K562 (cell line): Measurements from ENCODE around the gene PRM1. TPM values are rescaled to one million over a fixed set of nuclear protein-coding genes. Genes with fewer than 3 reads are reported as not detected.

Experiments used
- BACH1 ChIP-seq: fragments of 200-800 bp; sonication (Bioruptor generic); IDR thresholded peaks from 2 replicates; pipeline ENCODE4 v1.6.1; 2016; ENCODE audit warnings: missing genetic modification characterization, missing compliant biosample characterization
- ELF1 ChIP-seq: fragments of 200-800 bp; sonication (Bioruptor generic); IDR thresholded peaks from 2 replicates; pipeline ENCODE4 v1.6.1; 2016; ENCODE audit warnings: missing genetic modification characterization, missing compliant biosample characterization
- EP400 ChIP-seq: fragments of 450-650 bp; IDR thresholded peaks from 2 replicates; pipeline ENCODE4 v1.6.1; 2017; ENCODE audit warnings: antibody characterized with exemption, mild to moderate bottlenecking, moderate library complexity
- HDAC2 ChIP-seq: fragments of 450-650 bp; IDR thresholded peaks from 2 replicates; pipeline ENCODE4 v1.6.1; 2016; ENCODE audit warnings: mild to moderate bottlenecking
- KHSRP ChIP-seq: fragments of 450-650 bp; IDR thresholded peaks from 2 replicates; pipeline ENCODE4 v1.6.1; 2017
- KLF16 ChIP-seq: IDR thresholded peaks from 2 replicates; pipeline ENCODE4 v1.6.1; 2016; ENCODE audit warnings: antibody characterized with exemption
- L3MBTL2 ChIP-seq: fragments of 450-650 bp; IDR thresholded peaks from 2 replicates; pipeline ENCODE4 v1.6.1; 2016; ENCODE audit warnings: mild to moderate bottlenecking, moderate library complexity
- NR3C1 ChIP-seq: sonication (generic); formaldehyde crosslinking; IDR thresholded peaks from 2 replicates; pipeline ENCODE4 v1.8.1; 2022; ENCODE audit warnings: missing genetic modification reagents
- PTBP1 ChIP-seq: fragments of 200-400 bp; formaldehyde crosslinking; IDR thresholded peaks from 2 replicates; pipeline ENCODE4 v1.6.1; 2017; ENCODE audit warnings: low read depth, low read length
- RBM17 ChIP-seq: fragments of 200-400 bp; formaldehyde crosslinking; IDR thresholded peaks from 2 replicates; pipeline ENCODE4 v1.6.1; 2017; ENCODE audit warnings: low read depth, mild to moderate bottlenecking, low read length, borderline replicate concordance
- SAFB2 ChIP-seq: fragments of 200-400 bp; formaldehyde crosslinking; IDR thresholded peaks from 2 replicates; pipeline ENCODE4 v1.6.1; 2018; ENCODE audit warnings: borderline replicate concordance, low read length, low read depth, moderate library complexity; ENCODE audit not compliant: severe bottlenecking
- ZNF395 ChIP-seq: fragments of 200-800 bp; sonication (Bioruptor generic); IDR thresholded peaks from 2 replicates; pipeline ENCODE4 v1.6.1; 2017; ENCODE audit warnings: missing genetic modification characterization, missing compliant biosample characterization
- ZNF444 ChIP-seq: fragments of 250-450 bp; sonication (Bioruptor Pico); IDR thresholded peaks from 2 replicates; pipeline ENCODE4 v1.4.0; 2020; ENCODE audit warnings: mild to moderate bottlenecking, moderate library complexity
- polyA plus RNA-seq, 8 experiments: library from polyadenylated mRNA; depleted of rRNA in 4 of 8; stranded (reverse) in 5 of 8; unstranded in 3 of 8; fragments of >200 nt; fragmentation: Nextera tagmentation in 2 of 8; fragmentation: Illumina TruSeq in 1 of 8; extraction: Ambion mirVana in 2 of 8; extraction: Trizol in 1 of 8; gene quantifications; 2 replicates each; pipeline versions ENCODE4 v1.2.1 to v1.2.3, GENCODE V29; 2011 to 2014; ENCODE audit warnings: inconsistent platforms in 1 of 8, missing spikeins in 1 of 8
- total RNA-seq, 7 experiments: library from RNA; depleted of rRNA in 6 of 7; stranded (reverse); fragments of >200 nt in 6 of 7; fragmentation: Illumina TruSeq in 2 of 7; extraction: Trizol in 2 of 7; gene quantifications; 2 replicates each; pipeline versions ENCODE4 v1.2.1 to v1.2.3, GENCODE V29; 2011 to 2021; ENCODE audit warnings: low replicate concordance in 1 of 7
- TF ChIP-seq, protein P1 (sequence below): IDR thresholded peaks from 2 replicates; pipeline ENCODE4 v1.6.1; 2012; ENCODE audit warnings: low read depth, low read length, improper control_type of control experiment, borderline replicate concordance
- TF ChIP-seq, protein P2 (sequence below): sonication (generic); formaldehyde crosslinking; IDR thresholded peaks from 2 replicates; pipeline ENCODE4 v1.8.0; 2022; ENCODE audit warnings: mild to moderate bottlenecking, missing genetic modification reagents
- TF ChIP-seq, protein P3 (sequence below), 2 experiments: fragments of 150-350 bp in 1 of 2; IDR thresholded peaks; 2 replicates each; pipeline ENCODE4 v1.6.1; 2012 to 2016; ENCODE audit warnings: low read depth in 2 of 2, low read length in 2 of 2, mild to moderate bottlenecking in 1 of 2, moderate library complexity in 1 of 2

The PRM1 gene
- total and polyA plus RNA-seq, 9 of the 15 experiments (the other 6 are each of a cell fraction or from before 2014, with no cell fraction given): not detected

GRCh38 chr16:11232852-11233726 is 48.0 kb downstream of the PRM1 start (continued):
- no peak for TF ChIP-seq RBM17
- no peak for TF ChIP-seq SAFB2
- peak; percentile 57; the same call in 1 of the 2 replicates for TF ChIP-seq HDAC2
- TF ChIP-seq NR3C1 (CRISPR knock-in tag): no peak
- peak; percentile 84 for TF ChIP-seq EP400
- TF ChIP-seq KHSRP: no peak
- TF ChIP-seq L3MBTL2: peak; percentile 98
- peak; percentile 50 for TF ChIP-seq KLF16
- 0 out of 2 replicates have a peak, but pooled peaks have one; percentile 23 for TF ChIP-seq ZNF444 (CRISPR knock-in tag)
- TF ChIP-seq PTBP1: 0 out of 2 replicates have a peak, but pooled peaks have one; percentile 45
- TF ChIP-seq ZNF395 (CRISPR knock-in tag): peak; percentile 97
- TF ChIP-seq BACH1 (tag): peak; percentile 73; the same call in 1 of the 2 replicates
- TF ChIP-seq, protein P1, sequence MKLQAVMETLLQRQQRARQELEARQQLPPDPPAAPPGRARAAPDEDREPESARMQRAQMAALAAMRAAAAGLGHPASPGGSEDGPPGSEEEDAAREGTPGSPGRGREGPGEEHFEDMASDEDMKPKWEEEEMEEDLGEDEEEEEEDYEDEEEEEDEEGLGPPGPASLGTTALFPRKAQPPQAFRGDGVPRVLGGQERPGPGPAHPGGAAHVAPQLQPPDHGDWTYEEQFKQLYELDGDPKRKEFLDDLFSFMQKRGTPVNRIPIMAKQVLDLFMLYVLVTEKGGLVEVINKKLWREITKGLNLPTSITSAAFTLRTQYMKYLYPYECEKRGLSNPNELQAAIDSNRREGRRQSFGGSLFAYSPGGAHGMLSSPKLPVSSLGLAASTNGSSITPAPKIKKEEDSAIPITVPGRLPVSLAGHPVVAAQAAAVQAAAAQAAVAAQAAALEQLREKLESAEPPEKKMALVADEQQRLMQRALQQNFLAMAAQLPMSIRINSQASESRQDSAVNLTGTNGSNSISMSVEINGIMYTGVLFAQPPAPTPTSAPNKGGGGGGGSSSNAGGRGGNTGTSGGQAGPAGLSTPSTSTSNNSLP: no peak
- TF ChIP-seq, protein P2, sequence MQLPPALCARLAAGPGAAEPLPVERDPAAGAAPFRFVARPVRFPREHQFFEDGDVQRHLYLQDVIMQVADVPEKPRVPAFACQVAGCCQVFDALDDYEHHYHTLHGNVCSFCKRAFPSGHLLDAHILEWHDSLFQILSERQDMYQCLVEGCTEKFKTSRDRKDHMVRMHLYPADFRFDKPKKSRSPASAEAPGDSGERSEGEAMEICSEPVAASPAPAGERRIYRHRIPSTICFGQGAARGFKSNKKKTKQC (CRISPR knock-in tag): no peak
- TF ChIP-seq ELF1: peak; percentile 53
- TF ChIP-seq, protein P3, sequence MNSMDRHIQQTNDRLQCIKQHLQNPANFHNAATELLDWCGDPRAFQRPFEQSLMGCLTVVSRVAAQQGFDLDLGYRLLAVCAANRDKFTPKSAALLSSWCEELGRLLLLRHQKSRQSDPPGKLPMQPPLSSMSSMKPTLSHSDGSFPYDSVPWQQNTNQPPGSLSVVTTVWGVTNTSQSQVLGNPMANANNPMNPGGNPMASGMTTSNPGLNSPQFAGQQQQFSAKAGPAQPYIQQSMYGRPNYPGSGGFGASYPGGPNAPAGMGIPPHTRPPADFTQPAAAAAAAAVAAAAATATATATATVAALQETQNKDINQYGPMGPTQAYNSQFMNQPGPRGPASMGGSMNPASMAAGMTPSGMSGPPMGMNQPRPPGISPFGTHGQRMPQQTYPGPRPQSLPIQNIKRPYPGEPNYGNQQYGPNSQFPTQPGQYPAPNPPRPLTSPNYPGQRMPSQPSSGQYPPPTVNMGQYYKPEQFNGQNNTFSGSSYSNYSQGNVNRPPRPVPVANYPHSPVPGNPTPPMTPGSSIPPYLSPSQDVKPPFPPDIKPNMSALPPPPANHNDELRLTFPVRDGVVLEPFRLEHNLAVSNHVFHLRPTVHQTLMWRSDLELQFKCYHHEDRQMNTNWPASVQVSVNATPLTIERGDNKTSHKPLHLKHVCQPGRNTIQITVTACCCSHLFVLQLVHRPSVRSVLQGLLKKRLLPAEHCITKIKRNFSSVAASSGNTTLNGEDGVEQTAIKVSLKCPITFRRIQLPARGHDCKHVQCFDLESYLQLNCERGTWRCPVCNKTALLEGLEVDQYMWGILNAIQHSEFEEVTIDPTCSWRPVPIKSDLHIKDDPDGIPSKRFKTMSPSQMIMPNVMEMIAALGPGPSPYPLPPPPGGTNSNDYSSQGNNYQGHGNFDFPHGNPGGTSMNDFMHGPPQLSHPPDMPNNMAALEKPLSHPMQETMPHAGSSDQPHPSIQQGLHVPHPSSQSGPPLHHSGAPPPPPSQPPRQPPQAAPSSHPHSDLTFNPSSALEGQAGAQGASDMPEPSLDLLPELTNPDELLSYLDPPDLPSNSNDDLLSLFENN (IDR thresholded peaks at IDR 0.05; ENCODE audit: low read depth in 2 of 2, low read length in 2 of 2): no peak
